ENCODE measurements around the gene CEP83. TPM values are rescaled to one million over a fixed set of nuclear protein-coding genes. Genes with fewer than 3 reads are reported as not detected.
"Not testable (repeated sequence)": the region's sequence is repeated elsewhere in the genome, so short reads cannot be mapped to it uniquely, and the experiment has no call there.

CEP83 gene
- total RNA-seq, 1 donor from 2014 or later = 19.7 TPM

- DNase-seq = no peak
Measured at GRCh38 chr12:94379479-94380113, 80.1 kb downstream of the CEP83 start.

DNA sequence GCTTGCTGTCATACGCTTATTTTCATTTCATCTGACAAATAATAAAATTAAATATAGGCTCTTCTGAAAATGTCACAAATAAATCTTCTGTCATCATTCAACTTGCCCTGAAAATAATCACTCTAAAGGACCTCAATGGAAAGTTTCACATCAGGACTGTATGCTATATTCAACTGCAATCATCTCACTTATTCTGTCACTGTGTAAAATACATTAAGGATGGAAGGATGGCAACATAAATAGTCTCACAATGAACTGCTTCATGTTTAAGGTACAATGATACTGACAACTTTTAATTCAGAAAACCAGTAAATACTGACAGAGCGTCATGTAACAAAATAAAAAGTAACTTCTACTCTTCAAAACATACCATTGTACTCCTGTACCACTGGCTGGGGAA is 82.1 kb downstream of the CEP83 start:
- DNase-seq = no peak

- DNase-seq = no peak
Measured at GRCh38 chr12:94374124-94374523, 85.5 kb downstream of the CEP83 start.

DNA sequence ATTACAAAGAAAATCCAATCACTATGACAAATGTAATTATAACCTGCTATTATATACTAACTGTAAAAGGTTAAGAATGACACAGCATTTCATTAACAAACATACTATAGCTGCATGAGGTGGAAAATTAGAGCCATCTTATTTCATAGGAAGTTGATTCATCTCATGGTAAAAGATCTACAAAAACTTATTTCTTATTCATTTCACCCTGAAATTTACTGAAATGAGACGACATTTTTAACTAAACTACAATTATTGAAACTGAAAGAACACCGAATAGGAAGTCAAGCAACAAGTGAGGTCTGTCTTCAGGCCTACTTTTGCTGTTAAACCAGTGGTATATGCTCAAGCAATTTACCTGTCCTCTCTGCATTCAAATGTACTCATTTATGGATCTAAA is 87.2 kb downstream of the CEP83 start:
- DNase-seq = no peak

GRCh38 chr12:94362653-94363052 is 97.0 kb downstream of the CEP83 start:
- DNase-seq = no peak

GRCh38 chr12:94359761-94360160 is 99.9 kb downstream of the CEP83 start:
- DNase-seq = no peak

DNA sequence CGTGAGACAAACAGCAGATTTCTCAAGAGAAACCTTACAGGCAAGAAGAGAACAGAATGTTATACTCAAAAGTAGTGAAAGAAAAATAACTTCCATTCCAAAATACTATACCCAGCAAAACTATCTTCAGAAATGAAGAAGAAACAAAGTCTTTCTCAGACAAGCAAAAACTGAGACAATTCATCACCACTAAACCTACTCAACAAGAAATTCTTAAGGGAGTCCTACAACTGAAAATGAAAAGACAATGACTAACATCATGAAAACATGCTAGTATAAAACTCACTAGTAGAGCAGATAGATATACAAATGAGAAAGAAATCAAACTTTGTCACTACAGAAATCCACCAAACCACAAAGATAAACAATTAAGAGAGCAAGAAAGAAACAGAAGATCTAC is 106.5 kb downstream of the CEP83 start:
- DNase-seq = no peak

DNA sequence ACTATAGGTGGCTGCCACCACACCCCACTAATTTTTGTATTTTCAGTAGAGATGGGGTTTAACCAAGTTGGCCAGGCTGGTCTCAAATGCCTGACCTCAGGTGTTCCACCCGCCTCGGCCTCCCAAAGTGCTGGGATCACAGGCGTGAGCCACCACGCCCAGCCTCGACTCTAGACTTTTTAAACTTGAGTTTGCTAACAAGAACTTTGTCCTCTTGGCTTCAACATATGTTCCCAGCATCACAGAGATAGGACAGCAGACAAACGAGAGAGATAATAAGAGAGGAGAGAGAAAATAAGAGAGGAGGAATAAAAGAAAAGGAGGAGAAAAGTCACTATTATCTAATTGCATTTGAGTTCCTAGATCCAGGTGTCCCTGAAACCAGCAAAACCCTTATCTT is 119.1 kb downstream of the CEP83 start:
- no peak for DNase-seq

DNA sequence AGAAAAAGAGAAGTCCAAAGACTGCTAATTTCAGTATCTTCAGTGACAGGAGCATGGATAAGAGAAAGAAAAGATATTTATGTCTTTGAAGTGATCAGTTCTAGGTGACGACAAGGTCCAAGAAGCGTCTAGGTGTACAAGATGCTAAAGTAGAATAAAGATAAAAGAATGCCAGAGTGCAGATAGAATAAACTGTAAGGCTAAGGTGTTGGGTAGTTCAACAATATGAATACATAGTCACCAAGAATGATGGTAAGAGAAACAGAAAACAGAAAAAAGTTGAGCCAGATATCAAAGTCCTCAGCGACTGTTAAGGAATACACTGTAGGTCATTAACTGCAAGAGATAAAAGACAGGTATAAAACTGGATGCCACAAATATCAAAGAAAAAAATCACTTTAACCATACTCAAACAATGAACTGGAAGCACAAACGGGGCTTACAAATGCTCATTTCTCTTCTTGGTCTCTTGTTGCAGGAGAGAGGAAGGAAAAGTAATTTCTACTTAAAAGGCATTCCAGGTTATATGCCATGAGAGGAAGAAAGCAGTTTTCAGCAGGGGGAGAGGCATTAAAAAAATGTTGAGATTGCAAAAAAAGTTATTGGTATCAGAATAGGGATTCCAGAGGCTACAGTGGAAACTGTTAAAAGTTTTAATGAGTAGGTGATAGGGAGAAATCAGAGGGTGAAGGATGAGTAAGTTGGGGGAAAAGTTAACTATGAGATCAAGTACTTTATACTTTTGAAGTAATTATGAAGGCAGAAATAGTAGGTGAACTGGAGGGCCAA is 121.5 kb downstream of the CEP83 start:
- DNase-seq = no peak

GRCh38 chr12:94336211-94336925 is 123.3 kb downstream of the CEP83 start:
- no peak for DNase-seq

- no peak for DNase-seq
Measured at GRCh38 chr12:94333396-94333795, 126.3 kb downstream of the CEP83 start.

- no peak for DNase-seq
Measured at GRCh38 chr12:94329366-94329765, 130.3 kb downstream of the CEP83 start.

DNA sequence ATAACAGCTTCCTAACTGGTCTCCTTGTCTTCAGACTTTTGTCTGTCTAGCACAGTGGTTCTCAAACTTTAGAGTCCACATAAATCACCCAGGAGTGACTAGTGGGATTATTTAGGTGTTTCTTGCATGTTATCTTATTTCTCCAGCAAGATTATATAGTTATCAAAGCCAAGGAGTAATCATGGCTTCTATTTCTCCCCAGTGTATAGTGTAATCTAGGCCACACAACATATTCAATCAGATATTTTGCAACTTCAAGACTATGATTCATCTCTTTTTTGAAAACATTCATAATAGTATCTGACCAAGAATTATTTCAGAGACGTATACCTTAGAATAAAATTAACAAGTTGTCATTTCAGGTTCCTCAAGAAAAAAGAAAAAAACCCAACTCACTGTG is 131.9 kb downstream of the CEP83 start:
- DNase-seq = no peak

GRCh38 chr12:94326727-94327126 is 132.9 kb downstream of the CEP83 start:
- DNase-seq = no peak

- no peak for DNase-seq
Measured at GRCh38 chr12:94326234-94326633, 133.4 kb downstream of the CEP83 start.

GRCh38 chr12:94322346-94322745 is 137.3 kb downstream of the CEP83 start:
- no peak for DNase-seq

GRCh38 chr12:94320109-94320508 is 139.6 kb downstream of the CEP83 start:
- DNase-seq = no peak

- no peak for DNase-seq
Measured at GRCh38 chr12:94318181-94318580, 141.5 kb downstream of the CEP83 start.

DNA sequence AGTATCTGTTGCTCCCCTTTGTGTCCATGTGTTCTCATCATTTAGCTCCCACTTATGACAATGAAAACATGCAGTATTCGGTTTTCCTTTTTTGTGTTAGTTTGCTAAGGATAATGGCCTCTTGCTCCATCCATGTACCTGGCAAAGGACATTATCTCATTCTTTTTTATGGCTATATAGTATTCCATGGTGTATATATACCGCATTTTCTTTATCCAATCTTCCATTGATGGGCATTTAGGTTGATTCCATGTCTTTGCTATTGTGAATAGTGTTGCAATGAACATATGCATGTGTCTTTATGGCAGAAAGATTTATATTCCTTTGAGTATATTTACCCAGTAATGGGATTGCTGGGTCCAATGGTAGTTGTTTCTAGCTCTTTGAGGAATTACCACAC is 143.1 kb downstream of the CEP83 start:
- not testable (repeated sequence) for DNase-seq

DNA sequence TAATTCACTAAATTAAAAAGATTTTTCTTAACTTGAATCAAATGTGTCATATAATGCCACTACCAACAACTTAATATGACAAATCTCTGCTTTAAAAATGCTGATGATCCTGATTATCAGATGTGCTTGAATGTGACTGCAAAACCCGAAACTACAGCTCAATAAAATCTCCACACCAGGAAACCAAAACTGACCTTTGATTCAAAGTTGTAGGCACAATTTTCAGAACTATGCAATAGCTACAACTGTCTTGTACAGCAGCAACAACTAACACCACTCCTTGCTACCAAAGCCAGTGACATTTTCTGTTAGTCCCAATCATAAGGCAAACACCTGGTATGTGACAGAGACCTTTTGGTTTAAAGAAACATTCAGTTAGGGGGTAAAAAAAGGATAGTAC is 147.3 kb downstream of the CEP83 start:
- no peak for DNase-seq

DNA sequence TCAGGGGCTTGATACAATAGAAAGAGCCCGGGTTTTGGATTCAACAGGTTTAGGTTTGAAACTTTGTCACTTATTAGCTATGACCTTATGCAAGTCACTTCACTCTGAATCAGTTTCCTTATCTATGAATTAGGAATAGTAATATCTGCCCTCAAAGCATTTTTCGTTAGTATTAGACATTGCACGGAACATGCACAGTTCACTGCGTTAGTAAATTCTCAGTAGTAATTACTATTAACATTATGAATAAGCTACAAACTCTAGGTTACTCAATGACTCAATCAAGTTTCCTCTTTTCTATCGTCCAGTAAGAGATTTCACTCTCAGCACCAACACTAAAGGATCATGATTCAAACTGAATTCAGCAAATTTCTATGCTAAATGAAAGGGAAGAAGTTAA is 150.3 kb downstream of the CEP83 start:
- DNase-seq = no peak

DNA sequence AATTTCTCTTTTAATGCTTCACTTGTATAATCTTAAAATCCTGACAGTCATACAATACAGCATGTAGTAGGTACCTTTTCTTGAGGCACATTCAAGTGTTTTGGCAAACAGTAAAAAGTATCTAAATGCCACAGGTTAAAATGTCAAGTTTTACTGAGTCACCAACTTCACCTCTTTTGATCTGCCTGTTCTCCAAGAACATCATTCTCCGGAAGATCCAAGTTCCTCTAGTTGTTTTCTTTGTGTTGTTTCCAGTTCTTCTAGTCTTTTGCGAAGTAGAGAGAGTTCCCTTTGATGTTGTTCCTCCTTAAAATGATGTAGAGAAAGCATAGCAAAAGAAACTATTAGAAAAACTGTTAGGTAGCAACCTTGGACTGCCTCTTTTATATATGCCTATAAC is 151.1 kb downstream of the CEP83 start:
- DNase-seq = no peak

GRCh38 chr12:94305130-94305957 is 154.3 kb downstream of the CEP83 start:
- DNase-seq = no peak

Data from occipital lobe (tissue), 2 donors.